Epithelial cell of proximal tubule (primary cell): ENCODE measurements around the gene UBE3D. TPM values are rescaled to one million over a fixed set of nuclear protein-coding genes. Genes with fewer than 3 reads are reported as not detected.

ENCODE experiments used
- DNase-seq: peaks from one replicate; pipeline ENCODE4 v3.0.0-alpha.2; 2011; ENCODE audit warnings: low read depth
- H3K4me3 ChIP-seq: 2 replicates; pipeline ENCODE4 v1.5.1; 2011; ENCODE audit warnings: low read depth, mild to moderate bottlenecking, low read length
- total RNA-seq: library from RNA; depleted of rRNA; stranded (reverse); fragments of >200 nt; gene quantifications from 2 replicates; pipeline ENCODE4 v1.2.3, GENCODE V29; 2015
- TF ChIP-seq, protein P1 (sequence below): conservative IDR thresholded peaks from 2 replicates; pipeline ENCODE4 v1.5.1; 2012; ENCODE audit warnings: low read depth, mild to moderate bottlenecking, low read length

Gene UBE3D
- total RNA-seq, 1 donor from 2014 or later: 5.9 TPM

DNA sequence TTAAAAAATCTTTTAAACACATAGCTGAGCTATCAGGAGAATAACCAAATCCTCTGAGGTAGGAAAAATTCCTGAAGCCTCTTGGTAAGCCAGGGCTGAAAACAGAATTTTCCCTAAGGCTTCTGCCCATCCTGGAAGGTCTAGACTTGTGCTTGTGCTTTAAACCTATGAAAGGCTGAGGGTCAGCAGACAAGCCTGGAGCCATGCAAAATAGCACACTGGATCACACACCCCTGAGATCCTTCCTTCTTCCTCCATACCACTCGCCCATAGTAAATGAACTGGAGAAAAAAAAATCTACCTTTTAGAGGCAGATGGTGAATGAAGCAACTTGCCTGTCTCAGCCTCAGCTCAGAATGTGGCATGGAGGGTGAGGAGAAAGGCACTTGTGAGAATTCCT is 144.4 kb downstream of the UBE3D start:
- H3K4me3 ChIP-seq: no peak overlapping the region
- no peak for DNase-seq
- TF ChIP-seq, protein P1, sequence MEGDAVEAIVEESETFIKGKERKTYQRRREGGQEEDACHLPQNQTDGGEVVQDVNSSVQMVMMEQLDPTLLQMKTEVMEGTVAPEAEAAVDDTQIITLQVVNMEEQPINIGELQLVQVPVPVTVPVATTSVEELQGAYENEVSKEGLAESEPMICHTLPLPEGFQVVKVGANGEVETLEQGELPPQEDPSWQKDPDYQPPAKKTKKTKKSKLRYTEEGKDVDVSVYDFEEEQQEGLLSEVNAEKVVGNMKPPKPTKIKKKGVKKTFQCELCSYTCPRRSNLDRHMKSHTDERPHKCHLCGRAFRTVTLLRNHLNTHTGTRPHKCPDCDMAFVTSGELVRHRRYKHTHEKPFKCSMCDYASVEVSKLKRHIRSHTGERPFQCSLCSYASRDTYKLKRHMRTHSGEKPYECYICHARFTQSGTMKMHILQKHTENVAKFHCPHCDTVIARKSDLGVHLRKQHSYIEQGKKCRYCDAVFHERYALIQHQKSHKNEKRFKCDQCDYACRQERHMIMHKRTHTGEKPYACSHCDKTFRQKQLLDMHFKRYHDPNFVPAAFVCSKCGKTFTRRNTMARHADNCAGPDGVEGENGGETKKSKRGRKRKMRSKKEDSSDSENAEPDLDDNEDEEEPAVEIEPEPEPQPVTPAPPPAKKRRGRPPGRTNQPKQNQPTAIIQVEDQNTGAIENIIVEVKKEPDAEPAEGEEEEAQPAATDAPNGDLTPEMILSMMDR: no peak

DNA sequence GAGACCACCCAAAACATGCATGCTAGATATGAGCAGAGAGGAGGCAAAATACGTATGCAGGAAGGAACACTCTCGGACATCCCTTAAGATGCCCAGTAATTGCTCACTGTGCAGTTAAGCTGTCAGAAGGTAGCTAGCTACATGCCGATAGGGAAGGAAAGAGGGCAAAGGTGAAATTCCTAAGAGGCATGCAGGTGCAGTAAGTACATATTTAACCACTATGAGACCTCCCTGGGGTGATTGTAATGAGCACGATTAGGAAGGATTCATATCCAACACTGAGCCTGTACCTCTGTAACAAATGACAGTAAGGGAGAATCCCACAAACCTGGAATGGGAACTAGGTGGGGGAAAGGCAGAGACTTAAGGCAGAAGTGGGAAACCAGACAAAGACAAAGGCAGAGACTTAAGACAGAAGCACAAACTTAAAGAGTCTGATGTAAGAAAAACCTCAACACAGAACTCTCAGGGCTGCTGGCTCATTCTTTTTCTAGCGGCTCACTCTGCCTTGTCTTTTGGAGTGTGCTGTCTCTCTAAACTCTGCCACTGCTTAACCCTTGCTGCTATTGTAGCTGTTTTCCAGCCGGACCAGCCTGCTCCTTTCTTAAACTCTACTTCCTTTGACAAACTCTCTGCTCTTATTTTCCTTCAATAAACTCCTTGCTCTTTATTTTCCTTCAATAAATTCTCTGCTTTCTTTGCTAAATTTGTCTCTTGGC is 148.1 kb downstream of the UBE3D start:
- no peak overlapping the region for H3K4me3 ChIP-seq
- TF ChIP-seq, protein P1: no peak
- DNase-seq: peak; percentile 63

DNA sequence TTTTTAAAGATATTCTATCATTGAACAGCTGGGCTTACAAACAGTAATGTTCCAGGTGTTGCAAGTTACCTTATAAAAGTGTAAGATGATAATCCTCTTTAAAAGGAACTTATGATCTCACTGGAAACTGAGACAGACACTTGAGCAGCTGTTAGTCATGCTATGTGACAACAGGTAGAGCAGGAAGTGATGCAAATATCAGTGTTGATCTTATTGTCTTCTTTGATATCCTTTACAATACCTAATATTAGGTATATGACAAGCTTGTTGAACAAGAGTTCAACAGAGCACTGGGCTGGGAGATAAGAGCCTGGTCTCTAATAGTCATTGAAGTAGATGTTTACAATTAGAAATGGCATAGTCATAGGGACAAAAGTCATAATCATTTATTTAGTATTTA is 150.0 kb downstream of the UBE3D start:
- TF ChIP-seq, protein P1: no peak
- no peak overlapping the region for H3K4me3 ChIP-seq
- no peak for DNase-seq

DNA sequence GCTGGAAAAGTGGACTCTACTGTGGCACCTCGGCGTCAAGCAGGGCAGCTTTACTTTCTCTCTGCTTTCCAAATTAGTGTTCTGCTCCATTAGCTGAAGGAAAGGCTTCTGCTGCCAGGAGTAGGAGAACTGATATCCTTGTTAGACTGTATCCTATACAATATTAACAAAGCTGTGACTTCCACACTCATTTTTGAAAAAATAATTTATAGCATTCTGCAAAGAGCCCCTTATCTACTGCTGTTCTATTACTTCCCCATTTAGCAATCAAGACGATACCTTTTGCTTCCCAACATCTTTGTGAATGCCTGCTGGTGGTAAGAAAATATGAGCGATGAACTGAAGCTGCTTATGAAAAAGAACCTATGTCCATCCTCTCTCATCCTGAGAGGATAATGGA is 151.1 kb downstream of the UBE3D start:
- DNase-seq: no peak
- TF ChIP-seq, protein P1: no peak
- no peak overlapping the region for H3K4me3 ChIP-seq

DNA sequence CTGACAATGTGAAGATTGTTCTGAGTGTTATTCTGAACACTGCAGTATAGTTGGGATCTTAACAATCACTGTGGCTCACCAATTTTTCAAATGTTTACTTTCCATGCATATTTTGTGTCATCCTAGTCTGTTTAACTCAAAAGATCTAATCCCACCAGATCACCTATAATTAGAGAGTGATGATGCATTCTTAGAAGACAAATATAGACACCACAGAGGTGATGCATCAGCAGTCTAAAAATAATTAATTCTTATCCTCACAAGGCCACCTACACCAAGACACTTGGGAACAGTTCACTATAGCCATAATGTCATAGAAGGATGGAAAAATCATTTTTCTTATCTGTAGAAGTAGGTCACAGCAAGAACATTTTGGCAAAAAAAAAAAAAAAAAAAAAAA is 154.8 kb downstream of the UBE3D start:
- no peak for DNase-seq
- TF ChIP-seq, protein P1: no peak
- no peak overlapping the region for H3K4me3 ChIP-seq

DNA sequence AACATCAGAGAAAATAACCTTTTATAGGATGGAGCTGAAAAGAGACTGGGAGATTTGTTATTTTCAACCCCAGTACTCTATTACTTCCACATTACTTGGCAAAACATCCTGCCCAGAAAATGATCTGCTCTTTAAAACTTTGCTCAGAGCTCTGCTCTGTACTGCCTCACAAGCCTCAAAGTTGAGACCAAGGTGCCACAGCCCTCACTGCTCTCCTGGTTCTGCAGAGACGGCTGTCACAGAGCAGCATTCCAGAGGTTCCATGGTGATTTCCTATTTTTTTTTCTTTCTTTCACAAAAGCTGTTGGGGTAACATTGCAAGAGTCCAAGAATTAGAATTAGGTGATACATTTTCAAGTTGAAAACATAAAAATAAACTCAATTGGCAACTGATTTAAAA is 155.2 kb downstream of the UBE3D start:
- TF ChIP-seq, protein P1: no peak
- no peak for DNase-seq
- no peak overlapping the region for H3K4me3 ChIP-seq

DNA sequence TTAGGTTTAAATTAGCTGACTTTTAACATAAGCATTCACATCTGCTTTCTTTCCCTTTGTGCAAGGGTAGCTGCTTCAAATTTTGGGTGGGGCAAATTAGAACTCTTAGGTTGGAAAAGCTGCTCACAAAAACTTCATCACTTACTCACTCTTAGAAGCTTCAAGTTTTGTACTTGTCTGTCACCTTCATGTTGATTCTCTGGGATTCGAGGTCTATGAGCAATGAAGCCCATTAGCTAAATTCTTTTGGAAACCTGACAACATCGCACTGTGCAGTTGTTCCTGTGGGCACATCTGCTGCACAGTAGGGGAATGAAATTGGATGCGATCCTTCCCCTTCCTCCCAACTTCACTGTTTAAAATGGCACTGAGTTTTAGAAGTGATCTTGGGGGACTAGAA is 156.1 kb downstream of the UBE3D start:
- no peak for DNase-seq
- TF ChIP-seq, protein P1: no peak
- no peak overlapping the region for H3K4me3 ChIP-seq
